ENCODE data around the gene FXYD3. TPM values are rescaled to one million over a fixed set of nuclear protein-coding genes. Genes with fewer than 3 reads are reported as not detected.

Gene FXYD3
- total RNA-seq, 1 experiment from 2014 or later: 17.4 TPM

DNA sequence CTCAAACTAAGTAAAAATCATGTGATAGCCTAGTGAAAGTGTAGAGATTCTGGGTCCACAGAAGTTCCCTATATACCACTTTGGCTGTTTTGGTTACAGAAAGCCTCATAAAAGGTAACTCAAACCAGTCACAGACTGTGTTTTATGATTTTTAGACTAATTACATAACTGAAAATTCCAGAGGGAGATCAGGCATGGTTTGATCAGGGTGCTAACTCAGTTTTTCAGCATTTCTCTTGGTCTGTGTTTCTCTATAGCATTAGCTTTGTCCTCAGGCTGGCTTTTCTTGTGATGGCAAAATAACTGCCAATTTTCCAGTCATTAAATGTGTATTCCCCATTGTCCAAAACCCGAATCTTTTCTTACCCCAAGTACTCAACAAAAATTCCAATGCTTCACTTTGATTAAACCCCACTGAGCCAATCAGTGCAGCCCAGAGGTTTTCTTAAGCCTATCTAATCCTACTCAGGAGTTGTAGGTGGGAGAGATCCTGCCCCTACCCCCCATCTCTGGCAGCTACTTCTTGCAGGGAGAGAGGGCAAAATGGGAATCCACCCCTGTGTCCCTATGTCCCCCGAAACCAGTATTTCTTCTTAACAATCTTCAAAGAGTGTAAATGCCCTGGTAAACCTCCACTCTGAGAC, 8.6 kb upstream of the FXYD3 start:
- TF ChIP-seq, protein P1, sequence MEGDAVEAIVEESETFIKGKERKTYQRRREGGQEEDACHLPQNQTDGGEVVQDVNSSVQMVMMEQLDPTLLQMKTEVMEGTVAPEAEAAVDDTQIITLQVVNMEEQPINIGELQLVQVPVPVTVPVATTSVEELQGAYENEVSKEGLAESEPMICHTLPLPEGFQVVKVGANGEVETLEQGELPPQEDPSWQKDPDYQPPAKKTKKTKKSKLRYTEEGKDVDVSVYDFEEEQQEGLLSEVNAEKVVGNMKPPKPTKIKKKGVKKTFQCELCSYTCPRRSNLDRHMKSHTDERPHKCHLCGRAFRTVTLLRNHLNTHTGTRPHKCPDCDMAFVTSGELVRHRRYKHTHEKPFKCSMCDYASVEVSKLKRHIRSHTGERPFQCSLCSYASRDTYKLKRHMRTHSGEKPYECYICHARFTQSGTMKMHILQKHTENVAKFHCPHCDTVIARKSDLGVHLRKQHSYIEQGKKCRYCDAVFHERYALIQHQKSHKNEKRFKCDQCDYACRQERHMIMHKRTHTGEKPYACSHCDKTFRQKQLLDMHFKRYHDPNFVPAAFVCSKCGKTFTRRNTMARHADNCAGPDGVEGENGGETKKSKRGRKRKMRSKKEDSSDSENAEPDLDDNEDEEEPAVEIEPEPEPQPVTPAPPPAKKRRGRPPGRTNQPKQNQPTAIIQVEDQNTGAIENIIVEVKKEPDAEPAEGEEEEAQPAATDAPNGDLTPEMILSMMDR (IDR thresholded peaks at IDR 0.05 in 2 of 3, conservative IDR thresholded peaks at IDR 0.05 in 1 of 3; ENCODE audit: borderline replicate concordance in 1 of 3, insufficient read depth in 1 of 3, low read depth in 2 of 3, low read length in 2 of 3): no peak
- TF ChIP-seq SRF (IDR thresholded peaks at IDR 0.05; ENCODE audit: low read depth) (no peak), SP1 (IDR thresholded peaks at IDR 0.05; ENCODE audit: low read depth) (no peak), SIN3A (IDR thresholded peaks at IDR 0.05; ENCODE audit: low read depth) (0 out of 2 replicates have a peak, but pooled peaks have one; percentile 40), FOSL1 (IDR thresholded peaks at IDR 0.05; ENCODE audit: low read depth) (0 out of 2 replicates have a peak, but pooled peaks have one; percentile 1), YY1 (IDR thresholded peaks at IDR 0.05; ENCODE audit: extremely low read depth, insufficient replicate concordance, low read depth, low read length) (no peak)
- TF ChIP-seq, protein P2, sequence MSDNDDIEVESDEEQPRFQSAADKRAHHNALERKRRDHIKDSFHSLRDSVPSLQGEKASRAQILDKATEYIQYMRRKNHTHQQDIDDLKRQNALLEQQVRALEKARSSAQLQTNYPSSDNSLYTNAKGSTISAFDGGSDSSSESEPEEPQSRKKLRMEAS (IDR thresholded peaks at IDR 0.05): peak; percentile 1; the same call in 1 of the 2 replicates
- no peaks in the 10 kb centered on the region for H3K36me3 ChIP-seq (ENCODE audit: control insufficient read depth in 1 of 2, insufficient read depth in 2 of 2, low read length in 2 of 2)
- ChIA-PET POLR2A (interaction anchor here (1.0 to 1.2 kb wide), 2 partner anchors 18 to 35 kb away, joined by 3 read pairs; partner anchors contain the start of gene FXYD7), RAD21 (ENCODE audit: low non-redundant PET in 1 of 2, low total read pairs in 2 of 2, uncharacterized antibody in 2 of 2, unreplicated experiment in 2 of 2) (no interaction called here), CTCF (interaction anchor here (1.4 kb wide), 1 partner anchor 40 kb away, joined by 4 read pairs; no protein-coding TSS in a partner anchor)
- 0 out of 2 replicates have a peak overlapping the region, but pooled peaks have one; percentile 6 for H3K9ac ChIP-seq (ENCODE audit: low read length)
- H3K4me1 ChIP-seq (ENCODE audit: control insufficient read depth in 1 of 2, insufficient read depth in 2 of 2, low read length in 2 of 2): peaks cover 14 to 38% of the 10 kb centered on the region in 2 experiments
- BruUV-seq (replicated peaks): no TSS peak
- peak overlapping the region; percentile 51 for H3K4me2 ChIP-seq (ENCODE audit: low read length)
- H4K20me1 ChIP-seq (ENCODE audit: insufficient read depth): no peaks in the 10 kb centered on the region
- ATAC-seq (0 out of 2 replicates have a peak, but pooled peaks have one; percentile 3), DNase-seq (ENCODE audit: low read depth, low spot score) (no peak)
- intact Hi-C loops (cut with micrococcal nuclease): no loop called here
- H3K27ac ChIP-seq (ENCODE audit: low read depth, low read length): peak overlapping the region; percentile 52; the same call in 1 of the 2 replicates
- H3K27me3 ChIP-seq (ENCODE audit: insufficient read depth, low read length): no peaks in the 10 kb centered on the region
- H3K79me2 ChIP-seq (ENCODE audit: insufficient read depth, low read length): no peaks in the 10 kb centered on the region
- H2AFZ ChIP-seq (ENCODE audit: low read depth, low read length, poor library complexity, severe bottlenecking): no peak overlapping the region
- no peaks in the 10 kb centered on the region for H3K9me2 ChIP-seq (ENCODE audit: insufficient read depth)
- H3K9me3 ChIP-seq (ENCODE audit: control insufficient read depth in 1 of 2, insufficient read depth in 1 of 2, low read depth in 1 of 2, low read length in 2 of 2): peaks cover 0 to 11% of the 10 kb centered on the region in 2 experiments; a peak in 1 of 4 replicates
- H3K4me3 ChIP-seq (replicated peaks in 1 of 2; ENCODE audit: low read depth in 1 of 2, low read length in 2 of 2): peak overlapping the region in 1 of 2 experiments; percentile 5; a peak in 1 of 4 replicates

Data from HCT116 (cell line).